H9 (cell line): Measurements from ENCODE around the gene TNPO1. TPM values are rescaled to one million over a fixed set of nuclear protein-coding genes. Genes with fewer than 3 reads are reported as not detected.

Experiments used
- DNase-seq: peaks from one replicate; pipeline ENCODE4 v3.0.0-alpha.2; 2017
- H2AFZ ChIP-seq: one replicate; pipeline ENCODE4 v1.6.1; 2013; ENCODE audit warnings: mild to moderate bottlenecking, low read length, control low read depth, moderate library complexity
- H2AK5ac ChIP-seq: 2 replicates; pipeline ENCODE4 v1.6.1; 2013; ENCODE audit warnings: low read length, control low read depth, mixed read lengths; ENCODE audit not compliant: insufficient read length
- H2BK120ac ChIP-seq: one replicate; pipeline ENCODE4 v1.6.1; 2013; ENCODE audit warnings: low read depth, mild to moderate bottlenecking, low read length, control low read depth, inconsistent platforms; ENCODE audit not compliant: poor library complexity, severe bottlenecking
- H2BK12ac ChIP-seq: 2 replicates; pipeline ENCODE4 v1.6.1; 2013; ENCODE audit warnings: low read length, control low read depth, mixed read lengths, low read depth; ENCODE audit not compliant: insufficient read length
- H2BK15ac ChIP-seq: 2 replicates; pipeline ENCODE4 v1.6.1; 2013; ENCODE audit warnings: low read depth, low read length, control low read depth
- H2BK20ac ChIP-seq: one replicate; pipeline ENCODE4 v1.6.1; 2013; ENCODE audit warnings: low read depth, mild to moderate bottlenecking, low read length, control low read depth, inconsistent platforms; ENCODE audit not compliant: poor library complexity, severe bottlenecking
- H2BK5ac ChIP-seq: 2 replicates; pipeline ENCODE4 v1.6.1; 2013; ENCODE audit warnings: low read length, control low read depth, mixed read lengths; ENCODE audit not compliant: insufficient read length
- H3K14ac ChIP-seq: 2 replicates; pipeline ENCODE4 v1.6.1; 2013; ENCODE audit warnings: low read length, control low read depth; ENCODE audit not compliant: insufficient read depth
- H3K18ac ChIP-seq: 2 replicates; pipeline ENCODE4 v1.6.1; 2013; ENCODE audit warnings: low read depth, mild to moderate bottlenecking, mixed read lengths, low read length, control low read depth; ENCODE audit not compliant: insufficient read length
- H3K23ac ChIP-seq: 2 replicates; pipeline ENCODE4 v1.6.1; 2013; ENCODE audit warnings: low read length, control low read depth, mixed read lengths, low read depth; ENCODE audit not compliant: insufficient read length
- H3K23me2 ChIP-seq: 2 replicates; pipeline ENCODE4 v1.6.1; 2013; ENCODE audit warnings: low read depth, mild to moderate bottlenecking, mixed read lengths, low read length, control low read depth; ENCODE audit not compliant: insufficient read length, poor library complexity, severe bottlenecking
- H3K27ac ChIP-seq: 2 replicates; pipeline ENCODE4 v1.5.1; 2013; ENCODE audit warnings: low read length, control low read depth, mixed read lengths, low read depth; ENCODE audit not compliant: insufficient read length
- H3K27me3 ChIP-seq: 2 replicates; pipeline ENCODE4 v1.6.1; 2013; ENCODE audit warnings: low read length, control low read depth, inconsistent platforms; ENCODE audit not compliant: insufficient read depth
- H3K4ac ChIP-seq: 2 replicates; pipeline ENCODE4 v1.6.1; 2013; ENCODE audit warnings: low read depth, mild to moderate bottlenecking, control low read depth, inconsistent platforms, low read length, moderate library complexity
- H3K4me1 ChIP-seq: 2 replicates; pipeline ENCODE4 v1.6.1; 2013; ENCODE audit warnings: low read length, control low read depth, inconsistent platforms; ENCODE audit not compliant: insufficient read depth
- H3K4me2 ChIP-seq: 2 replicates; pipeline ENCODE4 v1.6.1; 2013; ENCODE audit warnings: low read length, control low read depth, mixed read lengths; ENCODE audit not compliant: insufficient read length, insufficient read depth
- H3K56ac ChIP-seq: 2 replicates; pipeline ENCODE4 v1.6.1; 2013; ENCODE audit warnings: low read depth, mild to moderate bottlenecking, mixed read lengths, low read length, control low read depth; ENCODE audit not compliant: insufficient read length
- H3K79me1 ChIP-seq: 2 replicates; pipeline ENCODE4 v1.6.1; 2013; ENCODE audit warnings: low read depth, mild to moderate bottlenecking, moderate library complexity, low read length, control low read depth, inconsistent platforms; ENCODE audit not compliant: insufficient read depth, poor library complexity, severe bottlenecking
- H3K79me2 ChIP-seq: 2 replicates; pipeline ENCODE4 v1.6.1; 2013; ENCODE audit warnings: low read length, control low read depth, inconsistent platforms; ENCODE audit not compliant: insufficient read depth
- H3K9ac ChIP-seq: 2 replicates; pipeline ENCODE4 v1.6.1; 2013; ENCODE audit warnings: low read length, control low read depth, mixed read lengths; ENCODE audit not compliant: insufficient read length; ENCODE audit errors: extremely low read depth
- H3K9me3 ChIP-seq: one replicate; pipeline ENCODE4 v1.6.1; 2013; ENCODE audit warnings: low read depth, low read length, inconsistent platforms; ENCODE audit not compliant: control insufficient read depth
- H3T11ph ChIP-seq: one replicate; pipeline ENCODE4 v1.6.1; 2013; ENCODE audit warnings: mild to moderate bottlenecking, low read length, control low read depth, inconsistent platforms
- H4K20me1 ChIP-seq: one replicate; pipeline ENCODE4 v1.6.1; 2013; ENCODE audit not compliant: control insufficient read depth, insufficient read length, insufficient read depth
- H4K5ac ChIP-seq: 2 replicates; pipeline ENCODE4 v1.6.1; 2013; ENCODE audit warnings: low read depth, mild to moderate bottlenecking, mixed read lengths, low read length, control low read depth; ENCODE audit not compliant: insufficient read length
- H4K8ac ChIP-seq: replicated peaks from 2 replicates; pipeline ENCODE4 v1.6.1; 2013; ENCODE audit warnings: low read length, control low read depth, mixed read lengths, low read depth; ENCODE audit not compliant: insufficient read length
- H4K91ac ChIP-seq: 2 replicates; pipeline ENCODE4 v1.6.1; 2013; ENCODE audit warnings: low read depth, mild to moderate bottlenecking, moderate library complexity, mixed read lengths, low read length, control low read depth; ENCODE audit not compliant: insufficient read length
- H3K27ac Mint-ChIP-seq, 3 experiments: 2 replicates in 2 of 3; 3 replicates in 1 of 3; pipeline ENCODE4 v1.8.0; 2020 to 2021; ENCODE audit warnings: mixed read lengths in 3 of 3, mild to moderate bottlenecking in 1 of 3, moderate library complexity in 1 of 3
- H3K27me3 Mint-ChIP-seq: 2 replicates; pipeline ENCODE4 v1.8.0; 2021; ENCODE audit warnings: low read depth, mild to moderate bottlenecking, moderate library complexity, mixed read lengths
- H3K36me3 Mint-ChIP-seq, 3 experiments: 2 replicates in 2 of 3; 3 replicates in 1 of 3; pipeline ENCODE4 v1.8.0; 2020 to 2021; ENCODE audit warnings: low read depth in 3 of 3, mixed read lengths in 3 of 3; ENCODE audit not compliant: insufficient read depth in 1 of 3
- H3K4me1 Mint-ChIP-seq, 2 experiments: 2 replicates each; pipeline ENCODE4 v1.8.0; 2020; ENCODE audit warnings: mixed read lengths in 2 of 2
- H3K4me3 Mint-ChIP-seq, 2 experiments: 2 replicates in 1 of 2; 3 replicates in 1 of 2; pipeline ENCODE4 v1.8.0; 2020 to 2021; ENCODE audit warnings: mild to moderate bottlenecking in 2 of 2, mixed read lengths in 2 of 2, moderate library complexity in 1 of 2
- H3K9me3 Mint-ChIP-seq, 2 experiments: 2 replicates in 1 of 2; 3 replicates in 1 of 2; pipeline ENCODE4 v1.8.0; 2020; ENCODE audit warnings: mild to moderate bottlenecking in 2 of 2, mixed read lengths in 2 of 2, moderate library complexity in 1 of 2
- CTCF ChIP-seq: fragments of 200-600 bp; sonication (generic); conservative IDR thresholded peaks from 3 replicates; pipeline ENCODE4 v1.8.0; 2021; ENCODE audit warnings: antibody characterized with exemption, mild to moderate bottlenecking
- WGBS: extraction: QIAGEN DNeasy Blood & Tissue Kit; methylation state at CpG from one replicate; pipeline ENCODE4 v1.1.7; 2013; ENCODE audit warnings: missing lambda C conversion rate, low lambda C conversion rate, mixed read lengths; ENCODE audit not compliant: insufficient read length; ENCODE audit errors: extremely low coverage; 5-methylcytosine and 5-hydroxymethylcytosine counted together
- total RNA-seq: library from RNA; stranded (reverse); gene quantifications from 2 replicates; pipeline ENCODE4 v1.2.1, GENCODE V29; 2021

Gene TNPO1
- total RNA-seq, 1 experiment from 2014 or later, result 164 TPM

DNA sequence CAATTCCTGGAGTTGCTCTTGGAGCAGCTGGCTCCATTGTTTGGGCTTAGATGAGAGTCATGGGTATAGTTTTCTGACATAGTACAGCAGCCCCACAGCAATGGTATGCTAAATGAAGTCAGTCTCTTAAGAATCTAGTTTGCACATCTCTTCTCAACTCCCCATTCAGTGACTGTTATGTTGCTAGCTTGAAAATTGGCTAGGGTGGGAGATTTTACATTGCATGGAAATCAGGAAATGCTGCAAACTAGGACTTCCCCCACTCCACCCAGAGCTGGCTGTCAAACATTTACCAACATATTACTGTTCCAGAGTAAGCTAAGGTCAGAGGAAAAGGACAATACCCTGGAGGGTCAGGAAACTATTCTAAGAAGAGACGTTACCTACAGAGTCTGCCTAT is 121.7 kb downstream of the TNPO1 start:
- Histone ChIP-seq H3K27ac (no peak overlapping the region), H3K56ac (no peak overlapping the region), H2BK12ac (no peak overlapping the region), H4K20me1 (no peaks in the 10 kb centered on the region), H2BK15ac (no peak overlapping the region), H3K9ac (no peak overlapping the region), H3K4me2 (no peak overlapping the region), H3K79me1 (no peaks in the 10 kb centered on the region), H2BK120ac (no peak overlapping the region), H3K4ac (no peak overlapping the region), H3K23me2 (no peaks in the 10 kb centered on the region), H3K79me2 (no peaks in the 10 kb centered on the region), H4K8ac (no peak overlapping the region), H2BK20ac (no peak overlapping the region), H3K4me1 (no peaks in the 10 kb centered on the region), H4K91ac (no peak overlapping the region), H2BK5ac (no peak overlapping the region), H4K5ac (no peak overlapping the region), H3K23ac (no peak overlapping the region), H3K9me3 (no peaks in the 10 kb centered on the region), H2AK5ac (no peak overlapping the region), H3T11ph (no peak overlapping the region), H3K18ac (no peak overlapping the region), H3K14ac (no peak overlapping the region), H2AFZ (no peak overlapping the region), H3K27me3 (no peaks in the 10 kb centered on the region)
- no peak for TF ChIP-seq CTCF
- peaks cover 16 to 19% of the 10 kb centered on the region in 2 experiments for H3K9me3 Mint-ChIP-seq
- peaks cover 0 to 17% (median 6%) of the 10 kb centered on the region in 3 experiments; a peak in 4 of 7 replicates for H3K36me3 Mint-ChIP-seq
- peaks cover 9% of the 10 kb centered on the region for H3K27me3 Mint-ChIP-seq
- DNase-seq, result no peak
- no peak overlapping the region for H3K4me3 Mint-ChIP-seq
- H3K4me1 Mint-ChIP-seq, result no peaks in the 10 kb centered on the region
- WGBS, result no CpG with 5 or more reads among the region's 1 CpG
- H3K27ac Mint-ChIP-seq, result no peak overlapping the region
